Pancreas (tissue), 10 donors: Measurements from ENCODE around the gene FAF1. TPM values are rescaled to one million over a fixed set of nuclear protein-coding genes. Genes with fewer than 3 reads are reported as not detected.

Experiments
- ATAC-seq, 4 donors: fragments of 200-7000 bp; cut with Tn5 transposase; one replicate each; pipeline versions ENCODE4 v1.8.0 to v1.9.1; 2020; ENCODE audit warnings: mild to moderate bottlenecking in 4 of 4, moderate library complexity in 4 of 4
- DNase-seq, 6 donors: peaks; one replicate each; pipeline ENCODE4 v3.0.0-alpha.2; 2020
- FAIRE-seq: peaks from 2 replicates; lab custom pipeline; 2012; peaks lifted over from hg19 to GRCh38; lab: Jason Lieb, UNC
- H3K27ac ChIP-seq, 4 donors: fragments of 200-600 bp; sonication (generic); 1 replicate in 3 of 4; 2 replicates in 1 of 4; pipeline versions ENCODE4 v1.5.0 to v1.8.0; 2020
- H3K27me3 ChIP-seq, 4 donors: fragments of 200-600 bp; one replicate each; pipeline ENCODE4 v1.8.0; 2021
- H3K36me3 ChIP-seq, 3 donors: fragments of 200-600 bp; sonication (generic) in 1 of 3; one replicate each; pipeline versions ENCODE4 v1.5.0 to v1.8.0; 2020 to 2021
- H3K4me1 ChIP-seq, 3 donors: fragments of 200-600 bp; one replicate each; pipeline ENCODE4 v1.8.0; 2021
- H3K4me3 ChIP-seq, 4 donors: fragments of 200-600 bp; sonication (generic) in 2 of 4; one replicate each; pipeline versions ENCODE4 v1.5.0 to v1.8.0; 2020 to 2021
- H3K9me3 ChIP-seq, 4 donors: fragments of 200-600 bp; one replicate each; pipeline ENCODE4 v1.8.0; 2021
- CTCF ChIP-seq, 4 donors: fragments of 200-600 bp; sonication (generic) in 3 of 4; IDR thresholded peaks; one replicate each; pipeline versions ENCODE4 v1.5.0 to v1.8.0; 2021; ENCODE audit warnings: antibody characterized with exemption in 4 of 4
- WGBS, 2 donors: extraction: QIAGEN DNeasy Blood & Tissue Kit; methylation state at CpG; one replicate each; pipeline ENCODE4 v1.1.7; 2013; 5-methylcytosine and 5-hydroxymethylcytosine counted together
- intact Hi-C, 3 donors: fragments of 100-400 bp; cut with DNase I; formaldehyde crosslinking; loops; one replicate each; pipeline versions ENCODE4 v1.11.1 to v1.14.2; 2022
- polyA plus RNA-seq, 2 donors: library from polyadenylated mRNA; stranded (reverse); fragments of 200-250 nt; gene quantifications; one replicate each; pipeline ENCODE4 v1.2.3, GENCODE V29; 2013
- total RNA-seq, 6 donors: library from RNA; stranded (reverse); fragmentation: NEBNext Ultra II Directional in 4 of 6; extraction: Animal tissue kit (Norgen Biotek cat#: 25700) in 4 of 6; gene quantifications; one replicate each; pipeline versions ENCODE4 v1.2.1 to v1.2.4, GENCODE V29; 2021 to 2023
- donor health status: healthy with polysubstance abuse.
- donor health status: DM: no; HTN: no; CAD: no; lungs with moderate emphysema.
- donor health status: DM: no; HTN: no; CAD: no.
- donor health status: control.
- donor health status: control.
- donor health status: Bipolar disorder and iron deficiency.
- donor health status: DM: yes; HTN: yes; CAD: no.
- donor health status: DM: no; HTN: no; CAD: no.
- donor health status: DM: no; HTN: no; CAD: no.
- donor health status: DM: yes; HTN: yes; CAD: no.

FAF1 gene
- total and polyA plus RNA-seq, 8 donors: 13.9 to 46.6 (median 37.6) TPM

DNA sequence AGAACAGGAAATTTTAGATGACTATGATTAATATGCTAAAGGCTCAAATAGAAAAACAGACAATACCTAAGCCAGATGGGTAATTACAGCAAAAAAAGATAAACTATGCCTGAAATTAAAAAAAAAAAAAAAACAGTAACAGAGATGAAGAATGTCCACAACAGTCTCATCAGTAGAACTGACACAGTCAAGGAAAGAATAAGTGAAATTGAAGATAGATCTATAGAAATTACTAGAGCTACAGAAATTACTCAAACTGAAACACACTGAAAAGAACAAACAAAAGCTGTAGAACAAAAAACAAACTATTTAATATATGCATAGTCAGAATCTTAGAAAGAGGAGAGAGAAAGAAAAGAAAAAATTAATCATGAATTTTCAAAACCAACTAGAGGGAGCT lies 112.8 kb downstream of the FAF1 start:
- TF ChIP-seq CTCF (IDR thresholded peaks at IDR 0.05): no peak
- DNase-seq: no peak
- no peak overlapping the region for H3K27ac ChIP-seq
- no peak for ATAC-seq
- no peaks in the 10 kb centered on the region for H3K9me3 ChIP-seq
- no peak for FAIRE-seq
- H3K4me3 ChIP-seq: no peak overlapping the region
- H3K27me3 ChIP-seq: no peaks in the 10 kb centered on the region
- intact Hi-C loops: no loop called here
- H3K4me1 ChIP-seq: peaks cover 0 to 7% (median 2%) of the 10 kb centered on the region in 3 donors
- H3K36me3 ChIP-seq: no peaks in the 10 kb centered on the region

DNA sequence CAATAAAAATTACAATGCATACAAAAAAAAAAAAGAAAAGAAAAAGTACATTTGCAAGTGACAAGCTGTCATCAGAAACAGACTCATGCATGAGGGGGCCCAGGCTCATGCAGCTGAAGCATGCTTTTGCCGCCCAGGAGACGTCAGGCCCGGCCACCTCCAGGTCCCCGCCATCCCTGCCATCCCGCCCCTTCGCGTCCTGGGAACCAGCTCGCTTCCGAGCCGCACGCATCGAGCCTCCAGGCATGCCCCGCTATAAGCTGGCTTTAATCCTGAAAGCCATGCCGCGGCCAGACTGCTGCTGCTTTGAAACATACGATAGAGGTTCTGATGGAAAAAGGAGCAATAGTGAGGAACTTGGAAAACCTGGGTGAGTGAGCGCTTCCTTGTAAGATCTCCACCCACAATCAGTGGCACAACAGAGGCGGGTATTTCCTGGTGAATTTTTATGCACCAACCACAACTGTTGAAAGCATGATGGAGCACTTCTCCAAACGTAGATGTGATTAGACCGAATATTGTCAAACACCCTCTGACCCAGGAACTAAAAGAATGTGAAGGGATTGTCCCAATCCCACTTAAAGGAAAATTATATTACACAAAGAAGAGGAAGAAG lies 113.7 kb downstream of the FAF1 start:
- FAIRE-seq (no peak), DNase-seq (peak in 1 of 6 donors; percentile 28), ATAC-seq (no peak)
- intact Hi-C loops: no loop called here
- Histone ChIP-seq H3K4me1 (peaks cover 0 to 7% (median 7%) of the 10 kb centered on the region in 3 donors), H3K36me3 (no peaks in the 10 kb centered on the region), H3K27ac (no peak overlapping the region), H3K9me3 (no peaks in the 10 kb centered on the region), H3K4me3 (no peak overlapping the region), H3K27me3 (no peaks in the 10 kb centered on the region)
- no peak for TF ChIP-seq CTCF (IDR thresholded peaks at IDR 0.05)
- WGBS, 2 donors: 96% methylated on average over 20 of the region's 20 CpGs

DNA sequence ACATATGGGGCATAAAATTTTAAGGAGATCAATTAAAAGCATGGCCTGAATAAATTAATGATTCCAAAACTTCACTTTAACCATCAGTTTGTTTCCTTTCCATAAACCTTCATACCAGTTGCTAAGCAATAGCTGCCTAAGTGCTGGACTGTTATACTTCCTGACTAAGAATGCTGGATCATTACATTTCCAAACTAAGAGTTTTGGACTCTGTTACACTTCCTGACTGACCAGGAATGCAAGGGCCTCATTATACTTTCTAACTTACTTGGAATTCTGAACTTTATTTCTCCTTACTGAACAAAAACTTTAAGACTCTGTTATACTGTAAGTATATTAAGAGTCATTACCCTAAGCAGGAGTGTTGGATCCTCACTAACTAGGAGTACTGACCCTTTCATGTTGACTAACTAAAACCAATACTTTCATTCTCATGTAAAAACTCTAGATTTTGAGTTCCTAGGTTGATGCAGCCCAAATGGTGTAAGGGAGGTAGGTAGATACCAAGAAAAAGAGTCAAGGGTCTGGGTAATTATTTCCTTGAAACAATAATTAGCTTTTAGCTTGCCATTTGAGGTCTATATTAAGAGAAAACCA lies 118.2 kb downstream of the FAF1 start:
- no peak for FAIRE-seq
- intact Hi-C loops: no loop called here

GRCh38 chr1:50836117-50836516 lies 124.0 kb downstream of the FAF1 start:
- ATAC-seq (no peak), FAIRE-seq (no peak), DNase-seq (no peak)
- Histone ChIP-seq H3K36me3 (no peaks in the 10 kb centered on the region), H3K4me3 (no peak overlapping the region), H3K9me3 (no peaks in the 10 kb centered on the region), H3K4me1 (peaks cover 0 to 5% (median 0%) of the 10 kb centered on the region in 3 donors), H3K27ac (no peak overlapping the region), H3K27me3 (no peaks in the 10 kb centered on the region)
- no peak for TF ChIP-seq CTCF (IDR thresholded peaks at IDR 0.05)
- intact Hi-C loops: no loop called here

More for the DNA sequence above, 118.2 kb downstream of the FAF1 start:
- H3K4me3 ChIP-seq: no peak overlapping the region
- TF ChIP-seq CTCF (IDR thresholded peaks at IDR 0.05): no peak
- peaks cover 0 to 15% (median 0%) of the 10 kb centered on the region in 3 donors for H3K4me1 ChIP-seq
- H3K36me3 ChIP-seq: no peaks in the 10 kb centered on the region
- H3K9me3 ChIP-seq: no peaks in the 10 kb centered on the region
- ATAC-seq (peak in 3 of 4 donors; percentile 36 to 68 (median 58)), DNase-seq (no peak)
- no peak overlapping the region for H3K27ac ChIP-seq
- no peaks in the 10 kb centered on the region for H3K27me3 ChIP-seq

DNA sequence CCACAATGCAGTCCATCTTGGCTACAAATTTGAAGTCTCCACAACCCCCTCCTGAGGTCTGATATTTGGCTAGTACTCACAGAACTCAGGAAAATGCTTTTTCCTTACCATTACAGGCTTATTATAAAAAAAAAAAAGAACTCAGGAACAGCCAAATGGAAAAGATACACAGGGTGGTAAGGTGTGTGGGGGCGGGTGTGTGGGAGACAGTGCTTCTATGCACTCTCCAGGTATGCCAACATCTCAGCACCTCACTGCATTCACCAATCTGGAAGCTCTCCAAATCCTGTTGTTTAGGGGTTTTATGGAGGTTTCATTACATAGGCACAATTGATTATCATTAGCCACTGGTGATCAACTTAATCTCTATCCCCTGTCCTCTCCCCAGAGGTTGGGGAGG lies 126.9 kb downstream of the FAF1 start:
- H3K27ac ChIP-seq: no peak overlapping the region
- TF ChIP-seq CTCF (IDR thresholded peaks at IDR 0.05): no peak
- H3K27me3 ChIP-seq: no peaks in the 10 kb centered on the region
- H3K9me3 ChIP-seq: no peaks in the 10 kb centered on the region
- FAIRE-seq (no peak), DNase-seq (no peak), ATAC-seq (no peak)
- H3K4me1 ChIP-seq: peaks cover 5 to 16% (median 7%) of the 10 kb centered on the region in 3 donors
- intact Hi-C loops: no loop called here
- 94 to 97% methylated on average over 1 of the region's 1 CpG for WGBS, 2 donors
- no peak overlapping the region for H3K4me3 ChIP-seq
- no peaks in the 10 kb centered on the region for H3K36me3 ChIP-seq
